ENCODE measurements around the gene PEX14. TPM values are rescaled to one million over a fixed set of nuclear protein-coding genes. Genes with fewer than 3 reads are reported as not detected.

Gene PEX14
- total RNA-seq, 2 donors from 2014 or later = 17.6 to 24.7 TPM

- DNase-seq (no peak), ATAC-seq (peak; percentile 56 to 83)
- intact Hi-C loops (cut with DNase I) = loop anchor here in 1 of 2 donors (10.0 kb wide), 1 partner anchor 454 kb away; no protein-coding TSS in a partner anchor
Observed at GRCh38 chr1:10510520-10511493, 36.1 kb downstream of the PEX14 start.

GRCh38 chr1:10511494-10511885 lies 36.7 kb downstream of the PEX14 start:
- intact Hi-C loops (cut with DNase I) = loop anchor here in 1 of 2 donors (10.0 kb wide), 1 partner anchor 453 kb away; no protein-coding TSS in a partner anchor
- ATAC-seq (no peak), DNase-seq (no peak)

GRCh38 chr1:10513199-10513598 lies 38.4 kb downstream of the PEX14 start:
- ATAC-seq (no peak), DNase-seq (no peak)
- intact Hi-C loops (cut with DNase I) = loop anchor here in 1 of 2 donors (10.0 kb wide), 1 partner anchor 452 kb away; no protein-coding TSS in a partner anchor

GRCh38 chr1:10514490-10515235 lies 39.9 kb downstream of the PEX14 start:
- DNase-seq = no peak
- intact Hi-C loops (cut with DNase I) = loop anchor here in 1 of 2 donors (5.0 to 10.0 kb wide), 2 partner anchors 353 to 450 kb away; no protein-coding TSS in a partner anchor
- no peak for ATAC-seq

GRCh38 chr1:10515301-10515975 lies 40.7 kb downstream of the PEX14 start:
- no peak for ATAC-seq
- no peak for DNase-seq
- intact Hi-C loops (cut with DNase I) = loop anchor here in 1 of 2 donors (5.0 to 10.0 kb wide), 2 partner anchors 352 to 449 kb away; no protein-coding TSS in a partner anchor

GRCh38 chr1:10515976-10516750 lies 41.4 kb downstream of the PEX14 start:
- ATAC-seq (no peak), DNase-seq (no peak)
- intact Hi-C loops (cut with DNase I) = loop anchor here in 1 of 2 donors (5.0 to 10.0 kb wide), 2 partner anchors 351 to 449 kb away; no protein-coding TSS in a partner anchor

GRCh38 chr1:10516925-10517676 lies 42.4 kb downstream of the PEX14 start:
- peak in 1 of 2 donors; percentile 17 for ATAC-seq
- no peak for DNase-seq
- intact Hi-C loops (cut with DNase I) = loop anchor here in 1 of 2 donors (5.0 to 10.0 kb wide), 2 partner anchors 350 to 448 kb away; no protein-coding TSS in a partner anchor

- no peak for ATAC-seq
- intact Hi-C loops (cut with DNase I) = loop anchor here in 1 of 2 donors (5.0 to 10.0 kb wide), 2 partner anchors 350 to 447 kb away; no protein-coding TSS in a partner anchor
- no peak for DNase-seq
Observed at GRCh38 chr1:10517677-10517982, 42.9 kb downstream of the PEX14 start.

GRCh38 chr1:10519016-10519417 lies 44.3 kb downstream of the PEX14 start:
- intact Hi-C loops (cut with DNase I) = loop anchor here in 1 of 2 donors (5.0 to 10.0 kb wide), 2 partner anchors 348 to 446 kb away; no protein-coding TSS in a partner anchor
- ATAC-seq (peak; percentile 48 to 76), DNase-seq (no peak)

- no peak for DNase-seq
- no peak for ATAC-seq
- intact Hi-C loops (cut with DNase I) = loop anchor here in 1 of 2 donors (10.0 kb wide), 1 partner anchor 144 kb away; no protein-coding TSS in a partner anchor
Observed at GRCh38 chr1:10520497-10520896, 45.7 kb downstream of the PEX14 start.

GRCh38 chr1:10520952-10521351 lies 46.2 kb downstream of the PEX14 start:
- ATAC-seq (no peak), DNase-seq (no peak)
- intact Hi-C loops (cut with DNase I) = loop anchor here in 1 of 2 donors (10.0 kb wide), 1 partner anchor 144 kb away; no protein-coding TSS in a partner anchor

- ATAC-seq (no peak), DNase-seq (no peak)
- intact Hi-C loops (cut with DNase I) = loop anchor here in 1 of 2 donors (10.0 kb wide), 1 partner anchor 143 kb away; no protein-coding TSS in a partner anchor
Observed at GRCh38 chr1:10521537-10522157, 46.9 kb downstream of the PEX14 start.

GRCh38 chr1:10522322-10522860 lies 47.6 kb downstream of the PEX14 start:
- intact Hi-C loops (cut with DNase I) = loop anchor here in 1 of 2 donors (10.0 kb wide), 1 partner anchor 142 kb away; no protein-coding TSS in a partner anchor
- DNase-seq (no peak), ATAC-seq (no peak)

- intact Hi-C loops (cut with DNase I) = loop anchor here in 1 of 2 donors (10.0 kb wide), 1 partner anchor 140 kb away; no protein-coding TSS in a partner anchor
- no peak for ATAC-seq
- DNase-seq = no peak
Observed at GRCh38 chr1:10525208-10525607, 50.5 kb downstream of the PEX14 start.

GRCh38 chr1:10528066-10529014 lies 53.6 kb downstream of the PEX14 start:
- intact Hi-C loops (cut with DNase I) = loop anchor here in 1 of 2 donors (10.0 kb wide), 1 partner anchor 136 kb away; no protein-coding TSS in a partner anchor
- peak; percentile 85 to 97 for ATAC-seq
- peak; percentile 61 for DNase-seq
